Bronchus fibroblast of lung (primary cell): ENCODE measurements around the gene NKX2-3. TPM values are rescaled to one million over a fixed set of nuclear protein-coding genes. Genes with fewer than 3 reads are reported as not detected.

ENCODE experiments used
- total RNA-seq: library from RNA; depleted of rRNA; stranded (reverse); fragments of >200 nt; gene quantifications from 2 replicates; pipeline ENCODE4 v1.2.3, GENCODE V29; 2015

NKX2-3 gene
- not detected in 2 replicates for total RNA-seq

GRCh38 chr10:99532687-99533495, at the start of gene NKX2-3:
NKX2-3 (plus strand) TSS chr10:99532942; CDS start chr10:99533132, 190 bp downstream.

Other genes starting within 250 kb of the NKX2-3 start
- under 0.01 TPM in 2 replicates for gene CNNM1, start 203.6 kb upstream of the NKX2-3 start, total RNA-seq
- 50.5 and 51.8 TPM in 2 replicates for gene GOT1, start 102.3 kb upstream of the NKX2-3 start, total RNA-seq
- 4.0 and 7.1 TPM in 2 replicates for gene SLC25A28, start 87.5 kb downstream of the NKX2-3 start, total RNA-seq
- 7.1 and 7.4 TPM in 2 replicates for gene ENTPD7, start 126.6 kb downstream of the NKX2-3 start, total RNA-seq
- gene COX15, start 199.2 kb downstream of the NKX2-3 start, total RNA-seq = 24.4 and 25.7 TPM in 2 replicates
- gene CUTC, start 199.3 kb downstream of the NKX2-3 start, total RNA-seq = 12.3 and 12.8 TPM in 2 replicates
- gene ABCC2, start 249.7 kb downstream of the NKX2-3 start, total RNA-seq = under 0.01 and 0.17 TPM in 2 replicates